Measurements from ENCODE around the gene SFT2D3.

DNA sequence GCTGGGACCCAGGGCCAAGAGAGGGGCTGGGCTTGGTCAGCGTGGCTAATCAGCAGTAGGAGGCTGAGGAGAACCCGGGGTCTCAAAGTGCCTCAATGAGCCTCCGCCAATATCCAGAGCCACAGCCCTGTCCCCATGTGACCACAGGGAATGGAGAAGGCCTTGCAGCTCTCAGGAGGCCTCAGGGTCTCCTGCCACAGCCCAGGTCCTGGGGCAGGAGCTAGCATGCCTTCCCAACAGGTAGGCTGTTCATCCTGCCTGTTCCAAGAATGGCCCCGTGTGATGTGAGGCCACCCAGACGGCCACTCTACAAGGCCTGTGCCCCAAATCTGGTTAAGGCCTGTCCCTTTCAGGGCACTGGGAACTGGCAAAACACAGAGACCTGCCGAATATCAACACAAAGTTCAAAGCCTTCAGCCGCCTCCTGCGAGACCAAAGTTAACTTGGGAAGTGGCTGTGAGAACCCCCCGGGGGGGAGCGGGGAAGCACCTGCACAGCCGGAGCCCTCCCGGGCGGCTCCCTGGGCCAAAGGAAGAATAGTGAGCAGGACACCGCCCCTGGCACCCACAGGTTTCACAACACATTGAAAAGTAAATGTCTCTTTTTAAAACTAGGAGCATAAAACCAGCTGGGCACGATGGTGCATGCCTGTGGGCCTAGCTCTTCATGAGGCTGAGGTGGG, 21.5 kb upstream of the SFT2D3 start:
- TF ChIP-seq, protein P1, sequence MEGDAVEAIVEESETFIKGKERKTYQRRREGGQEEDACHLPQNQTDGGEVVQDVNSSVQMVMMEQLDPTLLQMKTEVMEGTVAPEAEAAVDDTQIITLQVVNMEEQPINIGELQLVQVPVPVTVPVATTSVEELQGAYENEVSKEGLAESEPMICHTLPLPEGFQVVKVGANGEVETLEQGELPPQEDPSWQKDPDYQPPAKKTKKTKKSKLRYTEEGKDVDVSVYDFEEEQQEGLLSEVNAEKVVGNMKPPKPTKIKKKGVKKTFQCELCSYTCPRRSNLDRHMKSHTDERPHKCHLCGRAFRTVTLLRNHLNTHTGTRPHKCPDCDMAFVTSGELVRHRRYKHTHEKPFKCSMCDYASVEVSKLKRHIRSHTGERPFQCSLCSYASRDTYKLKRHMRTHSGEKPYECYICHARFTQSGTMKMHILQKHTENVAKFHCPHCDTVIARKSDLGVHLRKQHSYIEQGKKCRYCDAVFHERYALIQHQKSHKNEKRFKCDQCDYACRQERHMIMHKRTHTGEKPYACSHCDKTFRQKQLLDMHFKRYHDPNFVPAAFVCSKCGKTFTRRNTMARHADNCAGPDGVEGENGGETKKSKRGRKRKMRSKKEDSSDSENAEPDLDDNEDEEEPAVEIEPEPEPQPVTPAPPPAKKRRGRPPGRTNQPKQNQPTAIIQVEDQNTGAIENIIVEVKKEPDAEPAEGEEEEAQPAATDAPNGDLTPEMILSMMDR (IDR thresholded peaks at IDR 0.05), result no peak
- TF ChIP-seq POLR2A (IDR thresholded peaks at IDR 0.05), result no peak
- no peak for TF ChIP-seq EP300 (IDR thresholded peaks at IDR 0.05; ENCODE audit: low read depth)

Measured in transverse colon (tissue), 3 donors.